Endothelial cell of umbilical vein (primary cell): ENCODE data around the gene RIC1. TPM values are rescaled to one million over a fixed set of nuclear protein-coding genes. Genes with fewer than 3 reads are reported as not detected.
A peak's percentile ranks its signal among the peaks of the same experiment; 100 is the strongest.

ENCODE experiments used
- BruUV-seq: library from RNA; stranded (reverse); fragments of 400-500 nt; replicated peaks from 2 replicates; lab custom pipeline; 2021; lab: Mats Ljungman, UMichigan
- CTCF ChIA-PET: fragments of 300-600, 350-600 bp; sonication (Branson Sonifier 250); formaldehyde crosslinking; loops from one replicate; lab custom pipeline; 2021; ENCODE audit warnings: antibody characterized with exemption, inconsistent platforms; lab: Charles Lee
- POLR2A ChIA-PET: fragments of 300-600, 350-600 bp; sonication (Branson Sonifier 250); formaldehyde crosslinking; loops from one replicate; lab custom pipeline; 2021; ENCODE audit warnings: antibody characterized with exemption, inconsistent platforms; lab: Charles Lee
- DNase-seq: peaks from one replicate; pipeline ENCODE4 v3.0.0-alpha.2; 2011; ENCODE audit warnings: low read depth, low spot score
- FAIRE-seq: peaks from 2 replicates; lab custom pipeline; 2011; peaks lifted over from hg19 to GRCh38; lab: Jason Lieb, UNC
- H2AFZ ChIP-seq: 2 replicates; pipeline ENCODE4 v1.6.0; 2012; ENCODE audit warnings: low read depth, low read length, control low read depth, inconsistent platforms
- H3K27ac ChIP-seq: 2 replicates; pipeline ENCODE4 v1.5.1; 2011; ENCODE audit warnings: low read depth, mild to moderate bottlenecking, control low read depth, low read length, moderate library complexity; ENCODE audit not compliant: insufficient read depth
- H3K27me3 ChIP-seq, 2 experiments: 2 replicates each; pipeline versions ENCODE4 v1.6.0 to v1.6.1; 2011; ENCODE audit warnings: low read length in 2 of 2, mixed read lengths in 1 of 2; ENCODE audit not compliant: control insufficient read depth in 2 of 2, insufficient read depth in 2 of 2
- H3K36me3 ChIP-seq, 2 experiments: 2 replicates in 1 of 2; 3 replicates in 1 of 2; pipeline ENCODE4 v1.5.1; 2011; ENCODE audit warnings: low read length in 2 of 2, mild to moderate bottlenecking in 1 of 2, moderate library complexity in 1 of 2; ENCODE audit not compliant: control insufficient read depth in 2 of 2, insufficient read depth in 2 of 2; ENCODE audit errors: extremely low read depth in 1 of 2
- H3K4me1 ChIP-seq: 3 replicates; pipeline ENCODE4 v1.5.1; 2011; ENCODE audit warnings: mild to moderate bottlenecking, low read length; ENCODE audit not compliant: control insufficient read depth, insufficient read depth; ENCODE audit errors: extremely low read depth
- H3K4me2 ChIP-seq: 2 replicates; pipeline ENCODE4 v1.6.1; 2011; ENCODE audit warnings: low read length, control low read depth, mixed read lengths; ENCODE audit not compliant: insufficient read depth
- H3K4me3 ChIP-seq, 3 experiments: fragments of 200-600 bp in 1 of 3; sonication (generic), shearing (Covaris generic) in 1 of 3; replicated peaks in 1 of 3; 2 replicates each; pipeline ENCODE4 v1.5.1; 2011 to 2016; ENCODE audit warnings: control low read depth in 3 of 3, low read length in 3 of 3, mild to moderate bottlenecking in 2 of 3, inconsistent platforms in 1 of 3, low read depth in 1 of 3, moderate library complexity in 1 of 3; ENCODE audit not compliant: insufficient read depth in 1 of 3
- H3K79me2 ChIP-seq: 2 replicates; pipeline ENCODE4 v1.6.0; 2012; ENCODE audit warnings: low read length, inconsistent platforms; ENCODE audit not compliant: control insufficient read depth, insufficient read depth
- H3K9ac ChIP-seq: replicated peaks from 2 replicates; pipeline ENCODE3; 2011; ENCODE audit warnings: low read length, control low read depth; ENCODE audit not compliant: insufficient read depth; ENCODE audit errors: extremely low read depth
- H3K9me1 ChIP-seq: replicated peaks from 3 replicates; pipeline ENCODE4 v1.6.0; 2011; ENCODE audit warnings: mild to moderate bottlenecking, low read length; ENCODE audit not compliant: control insufficient read depth, insufficient read depth; ENCODE audit errors: extremely low read depth
- H3K9me3 ChIP-seq: replicated peaks from 2 replicates; pipeline ENCODE4 v1.5.1; 2012; ENCODE audit warnings: low read length, inconsistent platforms; ENCODE audit not compliant: control insufficient read depth, insufficient read depth
- H4K20me1 ChIP-seq: replicated peaks from 2 replicates; pipeline ENCODE3; 2011; ENCODE audit warnings: mild to moderate bottlenecking, low read length; ENCODE audit not compliant: control insufficient read depth, insufficient read depth; ENCODE audit errors: extremely low read depth
- CTCF ChIP-seq, 2 donors: IDR thresholded peaks; 1 replicate in 1 of 2; 2 replicates in 1 of 2; pipeline ENCODE4 v1.5.1; 2011; ENCODE audit warnings: low read length in 2 of 2, mild to moderate bottlenecking in 2 of 2, moderate library complexity in 2 of 2, control low read depth in 1 of 2, inconsistent platforms in 1 of 2, low read depth in 1 of 2; ENCODE audit not compliant: insufficient read depth in 1 of 2; ENCODE audit errors: extremely low read depth in 1 of 2
- EZH2 ChIP-seq: IDR thresholded peaks from 2 replicates; pipeline ENCODE4 v1.6.1; 2012; ENCODE audit warnings: borderline replicate concordance, low read depth, mild to moderate bottlenecking, moderate library complexity, low read length, inconsistent platforms; ENCODE audit not compliant: severe bottlenecking
- FOS ChIP-seq: IDR thresholded peaks from 2 replicates; pipeline ENCODE4 v1.6.1; 2011; ENCODE audit warnings: mild to moderate bottlenecking, low read length, moderate library complexity, borderline replicate concordance; ENCODE audit not compliant: insufficient read depth
- GATA2 ChIP-seq: IDR thresholded peaks from 2 replicates; pipeline ENCODE4 v1.7.0; 2011; ENCODE audit warnings: low read depth, mild to moderate bottlenecking, moderate library complexity, mixed read lengths, low read length; ENCODE audit not compliant: insufficient read length, insufficient read depth
- JUN ChIP-seq: IDR thresholded peaks from 2 replicates; pipeline ENCODE4 v1.6.1; 2011; ENCODE audit warnings: borderline replicate concordance, low read depth; ENCODE audit not compliant: insufficient read length, insufficient read depth
- MAX ChIP-seq: IDR thresholded peaks from 2 replicates; pipeline ENCODE4 v1.6.1; 2011; ENCODE audit not compliant: insufficient read depth, insufficient read length
- MYC ChIP-seq: IDR thresholded peaks from one replicate; pipeline ENCODE4 v1.6.1; 2011; ENCODE audit warnings: mild to moderate bottlenecking, low read depth, low read length
- POLR2A ChIP-seq: IDR thresholded peaks from 2 replicates; pipeline ENCODE4 v1.6.1; 2012; ENCODE audit warnings: low read depth, mild to moderate bottlenecking, control low read depth, low read length
- POLR2AphosphoS5 ChIP-seq: IDR thresholded peaks from 2 replicates; pipeline ENCODE4 v1.6.1; 2012; ENCODE audit warnings: low read depth, mild to moderate bottlenecking, control low read depth, low read length, moderate library complexity; ENCODE audit not compliant: insufficient read depth
- dilution Hi-C: fragments of 300-500 bp; cut with MboI; formaldehyde crosslinking; loops from one replicate; pipeline ENCODE4 v1.15.0; 2019; ENCODE audit warnings: low sequenced_read_pairs; ENCODE audit not compliant: extremely low pct_ligation_motif_present
- intact Hi-C: fragments of 100-400 bp; cut with micrococcal nuclease; formaldehyde crosslinking; loops from one replicate; pipeline ENCODE4 v1.10.0; 2022
- polyA plus RNA-seq, 4 experiments: library from polyadenylated mRNA; depleted of rRNA in 3 of 4; stranded (reverse) in 3 of 4; unstranded in 1 of 4; fragments of >200 nt; gene quantifications; 2 replicates each; pipeline versions ENCODE4 v1.2.1 to v1.2.3, GENCODE V29; 2011 to 2012; ENCODE audit warnings: missing spikeins in 1 of 4
- total RNA-seq: library from RNA; stranded (reverse); gene quantifications from 2 replicates; pipeline ENCODE4 v1.2.3, GENCODE V29; 2021

Gene RIC1
- total and polyA plus RNA-seq, 2 donors (not counting 3 experiments of a cell fraction or from before 2014, with no cell fraction given): 14.0 to 23.5 TPM

GRCh38 chr9:5665059-5665458, 36.2 kb downstream of the RIC1 start:
- dilution Hi-C loops: no loop called here
- Histone ChIP-seq H3K36me3 (peaks cover 0 to 2% of the 10 kb centered on the region in 2 experiments), H3K9ac (no peak overlapping the region), H3K4me2 (no peak overlapping the region), H3K9me1 (no peaks in the 10 kb centered on the region), H4K20me1 (no peaks in the 10 kb centered on the region), H3K4me1 (no peaks in the 10 kb centered on the region), H3K27ac (no peak overlapping the region), H3K9me3 (no peaks in the 10 kb centered on the region), H3K79me2 (peaks cover 81% of the 10 kb centered on the region), H3K4me3 (no peak overlapping the region), H3K27me3 (no peaks in the 10 kb centered on the region), H2AFZ (no peak overlapping the region)
- ChIA-PET POLR2A (no interaction called here), CTCF (no interaction called here)
- no peak for TF ChIP-seq POLR2A
- TF ChIP-seq MYC: no peak
- no peak for FAIRE-seq
- intact Hi-C loops: no loop called here
- no TSS peak for BruUV-seq
- DNase-seq: peak; percentile 28

DNA sequence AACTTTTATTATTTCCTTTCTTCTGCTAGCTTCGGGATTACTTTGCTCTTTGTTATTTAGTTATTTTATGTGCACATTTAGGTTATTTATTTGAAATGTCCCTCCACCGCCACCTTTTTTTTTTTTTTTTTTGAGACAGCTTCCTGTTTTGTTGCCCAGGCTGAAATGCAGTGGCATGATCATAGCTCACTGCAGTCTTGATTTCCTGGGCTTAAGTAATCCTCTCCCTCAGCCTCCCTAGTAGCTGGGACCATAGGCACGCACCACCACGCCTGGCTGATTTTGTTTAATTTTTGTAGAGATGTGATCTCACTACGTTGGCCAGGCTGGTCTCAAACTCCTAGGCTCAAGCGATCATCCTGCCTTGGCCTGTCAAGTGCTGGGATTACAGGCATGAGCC, 38.5 kb downstream of the RIC1 start:
- DNase-seq (no peak), FAIRE-seq (no peak)
- H4K20me1 ChIP-seq: no peaks in the 10 kb centered on the region

More for the DNA sequence above, 38.5 kb downstream of the RIC1 start:
- no peaks in the 10 kb centered on the region for H3K27me3 ChIP-seq
- ChIA-PET CTCF (interaction anchor here (1.2 kb wide), 1 partner anchor 8 kb away, joined by 3 read pairs; no protein-coding TSS in a partner anchor), POLR2A (no interaction called here)
- TF ChIP-seq GATA2 (no peak), MYC (no peak), CTCF (IDR thresholded peaks at IDR 0.05; ENCODE audit: extremely low read depth in 1 of 2, insufficient read depth in 1 of 2, low read depth in 1 of 2, low read length in 2 of 2) (no peak), EZH2 (no peak), FOS (no peak), POLR2A (no peak), POLR2AphosphoS5 (no peak), JUN (no peak), MAX (no peak)
- no peaks in the 10 kb centered on the region for H3K4me1 ChIP-seq
- no TSS peak for BruUV-seq
- no peak overlapping the region for H3K4me3 ChIP-seq
- no peaks in the 10 kb centered on the region for H3K9me3 ChIP-seq
- H3K36me3 ChIP-seq: peaks cover 0 to 2% of the 10 kb centered on the region in 2 experiments
- no peak overlapping the region for H3K27ac ChIP-seq
- H3K4me2 ChIP-seq: no peak overlapping the region
- dilution Hi-C loops (no loop called here), intact Hi-C loops (no loop called here)
- H3K9ac ChIP-seq: no peak overlapping the region
- no peaks in the 10 kb centered on the region for H3K9me1 ChIP-seq
- H3K79me2 ChIP-seq: peaks cover 65% of the 10 kb centered on the region
- no peak overlapping the region for H2AFZ ChIP-seq
